NCI-H748 (cell line): ENCODE measurements around the gene APBB2.
A peak's percentile ranks its signal among the peaks of the same experiment; 100 is the strongest.

Experiments used
- DNase-seq: peaks from one replicate; lab custom pipeline; 2025; ENCODE audit not compliant: unreplicated experiment; lab: John Stamatoyannopoulos, UW

Gene APBB2

DNA sequence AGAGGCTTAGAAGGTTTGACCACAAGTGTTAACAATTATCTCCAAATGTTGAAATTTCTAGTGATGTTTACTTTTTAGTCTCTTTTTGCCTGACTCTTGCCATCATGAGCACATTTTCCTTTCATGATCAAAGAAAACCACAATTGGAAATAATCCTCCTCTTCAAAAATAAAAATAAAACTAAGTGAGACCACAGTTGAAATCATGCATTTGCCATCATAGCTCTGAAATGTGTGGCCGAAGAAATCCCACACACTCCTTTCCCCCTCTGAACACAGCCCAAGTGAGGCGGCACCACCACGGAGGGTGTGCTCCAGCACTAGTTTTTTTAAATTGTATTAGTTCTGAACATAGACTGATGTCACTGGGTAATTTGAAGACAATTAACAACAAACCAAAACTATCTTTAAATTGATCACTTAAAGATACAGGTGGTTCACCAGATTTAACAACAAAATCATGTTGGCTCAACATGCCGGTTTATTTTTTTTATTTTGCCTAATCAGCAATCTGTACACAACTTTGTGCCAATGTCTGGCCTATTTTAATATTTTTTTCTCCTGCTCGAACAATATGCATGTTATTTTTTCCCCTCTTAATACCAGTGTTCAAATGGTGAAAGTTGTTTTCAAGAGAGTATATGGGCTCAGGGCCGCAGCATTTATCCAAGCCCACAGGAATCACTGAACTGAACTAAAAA lies 17.6 kb downstream of the APBB2 start:
- DNase-seq = no peak

DNA sequence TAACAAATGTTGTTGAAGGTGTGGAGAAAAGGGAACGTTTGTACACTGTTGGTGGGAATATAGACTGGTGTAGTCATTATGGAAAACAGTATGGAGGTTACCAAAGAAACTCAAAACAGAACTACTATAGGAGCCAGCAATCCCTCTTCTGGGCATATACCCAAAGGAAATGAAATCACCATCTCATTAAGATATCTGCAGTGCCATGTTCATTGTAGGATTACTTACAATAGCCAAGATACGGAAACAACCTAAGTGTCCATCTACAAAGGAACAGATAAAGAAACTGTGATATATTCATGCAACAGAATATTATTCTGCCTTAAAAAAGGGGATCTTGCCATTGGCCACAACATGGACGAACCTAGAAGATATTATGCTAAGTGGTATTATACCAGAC lies 22.2 kb downstream of the APBB2 start:
- DNase-seq = no peak

DNA sequence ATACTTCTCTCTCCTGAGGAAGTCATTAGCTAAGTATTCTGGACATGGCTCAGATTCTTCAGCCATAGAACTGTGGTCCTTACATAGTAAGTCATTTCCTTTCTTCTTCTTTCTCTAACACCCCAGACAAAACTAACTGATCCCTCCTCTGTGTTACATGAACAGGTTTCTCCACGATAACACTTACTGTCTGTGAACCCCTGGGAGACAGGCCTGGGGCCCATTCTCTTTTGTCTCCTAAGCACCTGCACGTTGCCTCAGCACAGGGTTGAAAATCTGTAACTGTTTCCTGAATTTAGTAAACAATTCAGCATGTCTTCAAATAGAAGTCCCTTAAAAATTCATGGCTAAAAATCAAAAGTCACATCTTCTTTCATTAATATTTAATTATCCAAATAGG lies 24.7 kb downstream of the APBB2 start:
- DNase-seq = no peak

DNA sequence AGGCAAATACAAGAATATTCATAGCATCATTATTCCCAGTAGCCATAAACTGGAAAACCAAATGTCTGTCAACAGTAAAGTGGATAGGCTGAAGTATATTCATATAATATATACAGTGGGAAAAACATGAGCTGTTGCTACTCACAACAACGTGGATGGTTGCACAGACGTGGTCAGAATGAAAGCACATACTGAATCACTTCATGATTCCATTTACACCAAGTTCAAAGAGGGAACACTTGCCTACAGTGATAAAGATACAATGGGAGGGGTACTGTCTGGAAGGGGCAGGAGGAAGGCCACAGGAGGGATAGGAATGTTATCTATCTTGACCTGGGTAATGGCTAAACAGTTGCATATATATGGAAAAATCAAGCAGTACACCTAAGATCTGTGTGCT lies 25.3 kb downstream of the APBB2 start:
- DNase-seq = no peak

DNA sequence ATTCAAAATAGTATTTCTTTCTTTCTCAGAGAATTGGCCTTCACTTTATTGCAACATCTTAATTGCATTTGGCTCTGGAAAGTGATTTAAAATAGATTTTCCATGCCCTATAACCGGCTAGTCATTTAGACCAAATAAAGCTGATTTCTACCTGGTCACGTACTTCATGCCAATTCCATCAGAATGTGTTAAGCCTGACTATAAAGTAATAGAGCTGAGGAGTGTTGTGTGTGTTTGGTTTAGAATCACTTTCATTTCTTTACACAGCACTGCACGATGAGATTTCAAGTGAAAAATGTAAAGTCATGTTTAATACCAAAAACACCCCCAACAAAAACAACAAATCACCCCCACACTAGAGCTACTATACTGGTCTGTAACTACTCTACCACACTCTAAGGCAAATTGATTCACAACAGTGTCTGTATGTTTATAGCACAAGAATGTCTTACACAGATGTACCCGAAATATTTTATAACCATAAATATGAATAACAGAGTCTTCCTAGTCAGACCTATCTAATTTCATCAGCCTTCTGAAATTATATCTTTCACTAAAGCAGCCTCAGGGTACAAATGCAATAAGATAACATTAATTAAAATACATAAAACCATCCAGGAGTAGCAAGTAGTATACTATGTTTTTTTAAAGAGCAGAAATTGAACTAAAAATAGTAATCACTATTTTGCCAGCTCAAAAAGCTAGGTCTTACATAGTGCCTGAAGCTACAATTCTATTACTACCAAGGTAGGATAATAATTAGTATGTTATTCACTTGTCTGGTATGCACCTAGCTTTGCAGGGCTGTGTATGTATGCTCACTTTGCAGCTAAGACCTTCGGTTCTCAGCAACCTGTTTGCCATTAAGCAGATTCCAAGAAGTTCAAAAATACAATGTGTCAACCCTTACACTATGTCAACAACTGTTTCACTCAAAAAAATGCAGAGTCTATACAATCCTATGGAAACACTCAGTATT lies 28.4 kb downstream of the APBB2 start:
- DNase-seq = no peak

DNA sequence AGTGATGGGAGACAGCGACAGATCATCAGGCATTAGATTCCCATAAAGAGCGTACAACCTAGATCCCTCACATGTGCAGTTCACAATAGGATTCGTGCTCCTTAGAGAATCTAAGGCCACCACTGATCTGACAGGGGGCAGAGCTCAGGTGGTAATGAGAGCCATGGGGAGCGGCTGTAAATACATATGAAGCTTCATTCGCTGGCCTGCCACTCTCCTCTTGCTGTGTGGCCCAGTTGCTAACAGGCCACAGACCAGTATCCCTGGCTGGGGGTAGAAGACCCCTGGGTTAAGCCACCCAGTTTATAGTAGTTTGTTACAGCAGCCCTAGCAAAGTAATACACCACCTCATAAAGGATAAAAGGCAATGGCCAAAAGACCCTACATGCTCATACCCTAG lies 30.3 kb downstream of the APBB2 start:
- DNase-seq = no peak

- no peak for DNase-seq
These were observed 31.3 kb downstream of the APBB2 start for GRCh38 chr4:41183021-41183553.

GRCh38 chr4:41181037-41181436 lies 33.3 kb downstream of the APBB2 start:
- no peak for DNase-seq

DNA sequence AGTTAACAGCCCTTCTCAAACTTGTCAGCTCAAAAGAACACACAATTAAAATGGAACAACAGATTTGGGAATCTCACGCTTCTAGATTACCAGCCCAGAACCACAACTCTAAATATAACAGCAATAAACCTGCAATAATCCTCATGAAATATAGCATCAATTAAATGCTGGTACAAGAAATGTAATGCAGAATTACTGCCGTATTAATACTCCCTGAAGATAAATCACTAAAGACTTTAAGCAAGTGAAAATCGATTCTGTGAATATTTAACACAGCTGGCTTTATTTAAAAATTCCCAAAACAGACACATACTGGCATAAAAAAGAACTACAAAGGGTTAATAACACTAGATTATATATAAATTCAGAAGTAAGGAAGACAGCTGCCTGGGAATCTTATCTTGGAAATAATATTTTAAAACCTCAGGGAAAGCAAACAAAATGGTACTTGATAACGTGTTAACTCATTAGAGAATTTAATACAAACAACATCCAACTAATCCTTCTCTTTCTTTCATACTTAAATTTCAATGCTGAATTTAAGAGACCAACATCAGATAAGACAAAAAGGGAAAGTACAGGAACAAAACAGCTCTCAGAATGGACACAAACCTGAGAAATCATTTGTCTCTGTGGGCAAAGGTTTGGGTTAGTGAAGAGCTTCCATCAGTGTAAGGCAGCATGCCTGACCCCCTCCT lies 34.7 kb downstream of the APBB2 start:
- no peak for DNase-seq

DNA sequence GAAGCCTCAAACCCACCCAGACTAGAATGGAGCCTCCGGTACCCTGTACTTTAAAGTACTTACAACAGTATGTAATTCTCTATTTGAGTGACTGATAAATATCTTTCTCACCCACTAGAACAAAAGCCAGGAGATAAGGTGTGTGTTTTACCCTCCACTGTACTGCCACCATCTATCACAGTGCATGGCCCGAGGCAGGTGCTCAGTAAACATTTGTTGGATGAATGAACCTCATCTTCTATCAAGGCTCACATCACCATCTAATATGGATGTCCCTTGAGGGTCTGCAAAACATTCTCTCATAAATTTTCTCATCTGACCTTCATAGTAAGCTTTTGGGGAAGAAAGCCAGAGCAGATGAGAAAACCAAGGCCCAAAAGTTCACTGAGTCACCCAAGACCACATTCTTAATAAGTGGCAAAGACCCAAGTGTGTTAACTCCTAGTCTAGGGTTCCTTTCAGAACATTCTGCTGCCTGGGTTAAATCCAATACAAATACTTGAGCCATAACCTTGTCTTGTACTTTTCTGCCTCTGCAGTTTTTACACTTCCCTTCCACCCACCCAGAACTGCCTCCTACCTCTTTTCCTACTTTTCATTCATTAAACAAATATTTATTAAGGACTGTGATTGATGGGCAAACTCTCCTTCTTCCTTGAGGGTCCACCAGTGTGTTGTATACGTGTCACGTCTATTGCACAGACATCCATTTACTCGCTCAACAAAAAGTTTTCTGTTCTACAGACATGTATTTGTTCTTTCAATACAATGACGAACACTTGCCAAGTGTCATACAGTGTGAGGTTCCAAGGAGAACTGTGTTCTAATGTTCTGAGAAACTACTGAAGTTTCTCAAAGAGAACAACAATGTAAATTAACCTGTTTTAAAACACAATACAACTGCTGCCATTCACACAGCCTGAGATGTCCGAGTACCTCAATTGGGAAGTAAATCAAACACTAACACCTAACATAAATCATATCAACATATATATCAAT lies 35.7 kb downstream of the APBB2 start:
- DNase-seq = no peak

GRCh38 chr4:41177016-41177415 lies 37.3 kb downstream of the APBB2 start:
- DNase-seq = no peak

DNA sequence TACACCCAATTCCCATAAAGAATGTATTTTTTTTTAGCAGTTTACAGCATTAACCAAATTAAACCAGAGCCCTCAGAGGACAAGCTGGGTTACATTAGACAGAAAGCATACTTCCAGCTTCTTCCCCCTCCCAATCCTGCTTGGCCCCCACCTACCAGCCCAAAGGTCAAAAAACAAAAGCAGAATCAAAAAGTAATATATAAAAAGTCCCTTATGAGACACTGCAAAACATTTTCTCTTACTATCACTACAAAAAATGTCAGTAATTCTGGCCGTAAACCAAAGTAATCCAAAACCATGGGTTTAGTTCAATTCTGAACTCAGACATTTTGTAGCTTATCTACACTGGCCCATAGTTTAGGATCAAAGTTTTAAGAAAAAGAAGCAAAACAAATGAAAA lies 38.0 kb downstream of the APBB2 start:
- no peak for DNase-seq

DNA sequence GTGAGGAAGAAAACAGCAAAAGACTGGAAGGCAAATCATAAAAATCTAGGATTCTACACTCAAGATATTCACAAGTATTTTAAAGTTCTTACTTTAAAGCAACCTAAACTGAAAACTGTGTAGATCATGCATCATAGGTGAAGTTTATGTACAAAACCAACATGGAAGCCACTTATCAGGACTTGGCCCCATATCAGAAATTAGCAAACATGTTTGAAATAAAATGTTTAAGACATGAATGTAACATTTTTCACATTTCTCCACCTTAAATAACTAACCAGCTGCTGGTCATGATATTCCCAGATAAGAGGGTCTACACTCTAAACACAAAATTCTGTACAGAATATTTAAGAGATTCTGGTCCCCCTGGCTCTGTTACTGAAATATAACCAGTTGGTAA lies 38.5 kb downstream of the APBB2 start:
- DNase-seq = no peak

GRCh38 chr4:41174444-41174843 lies 39.9 kb downstream of the APBB2 start:
- DNase-seq = no peak

DNA sequence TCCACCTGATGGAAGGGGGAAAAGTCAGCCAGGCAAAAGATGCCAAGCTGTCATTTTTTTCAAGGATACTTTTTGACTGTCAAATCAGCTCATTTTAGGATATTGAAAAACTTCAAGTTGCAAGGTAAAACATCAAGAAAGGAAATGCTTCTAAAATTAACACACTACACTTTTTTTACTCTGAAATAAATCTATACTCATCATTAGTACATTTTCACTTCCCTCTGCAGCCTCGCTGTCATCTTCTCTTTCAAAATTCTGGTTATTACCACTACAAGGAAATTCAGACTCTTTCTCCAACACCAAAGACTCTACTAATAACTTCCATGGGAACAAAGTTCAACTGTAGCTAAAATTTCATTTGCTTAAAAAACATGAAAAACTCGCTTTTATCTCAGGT lies 41.6 kb downstream of the APBB2 start:
- DNase-seq = no peak

- DNase-seq = peak; percentile 93
These were observed 45.0 kb downstream of the APBB2 start for GRCh38 chr4:41169256-41169800.

- no peak for DNase-seq
These were observed 47.2 kb downstream of the APBB2 start for GRCh38 chr4:41167191-41167590.

DNA sequence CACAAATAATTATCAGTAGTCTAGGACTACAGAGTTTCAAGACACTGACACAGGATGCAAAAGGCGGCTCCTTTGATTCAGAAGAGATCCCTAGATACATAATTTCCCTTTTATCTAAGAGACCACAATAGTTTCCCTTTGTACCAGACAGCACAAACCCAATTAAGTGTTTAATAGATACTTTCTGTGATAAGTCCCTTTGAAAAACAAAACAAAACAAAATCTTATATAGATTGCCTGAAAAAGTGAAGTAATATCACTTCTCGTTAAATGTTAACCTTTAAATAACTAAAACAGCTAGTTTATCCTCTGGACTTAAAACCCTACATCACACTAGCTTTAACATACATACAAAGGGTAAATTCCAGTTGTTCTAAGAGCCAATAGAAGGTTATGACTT lies 49.9 kb downstream of the APBB2 start:
- no peak for DNase-seq

DNA sequence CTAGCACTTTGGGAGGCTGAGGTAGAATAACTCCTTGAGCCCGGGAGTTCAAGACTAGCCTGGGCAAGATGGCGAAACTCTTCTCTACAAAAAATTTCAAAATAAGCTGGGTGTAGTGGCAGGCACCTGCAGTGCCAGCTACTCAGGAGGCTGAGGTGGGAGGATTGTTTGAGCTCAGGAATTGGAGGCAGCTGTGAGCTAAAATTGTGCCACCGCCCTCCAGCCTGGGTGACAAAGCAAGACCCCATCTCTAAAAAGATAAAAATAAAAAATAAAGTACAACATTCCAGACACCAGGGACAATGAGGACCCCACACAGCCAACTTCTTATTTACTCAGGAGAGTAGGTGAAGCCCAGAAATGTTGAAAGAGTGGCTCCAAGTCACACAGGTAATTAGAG lies 53.0 kb downstream of the APBB2 start:
- no peak for DNase-seq

- DNase-seq = no peak
These were observed 53.5 kb downstream of the APBB2 start for GRCh38 chr4:41160856-41161255.
